PC-9 (cell line): ENCODE measurements around the gene TAF1A. TPM values are rescaled to one million over a fixed set of nuclear protein-coding genes. Genes with fewer than 3 reads are reported as not detected.

Experiments used
- BruUV-seq: library from RNA; stranded (reverse); fragments of 400-500 nt; replicated peaks from 2 replicates; lab custom pipeline; 2021; lab: Mats Ljungman, UMichigan
- CTCF ChIA-PET: fragments of 300-600 bp; sonication (Branson Sonifier 250); formaldehyde crosslinking; loops from one replicate; lab custom pipeline; 2022; ENCODE audit warnings: antibody characterized with exemption; lab: Charles Lee
- POLR2A ChIA-PET: fragments of 300-600 bp; sonication (Branson Sonifier 250); formaldehyde crosslinking; loops from one replicate; lab custom pipeline; 2022; ENCODE audit warnings: antibody characterized with exemption; ENCODE audit not compliant: unreplicated experiment; lab: Charles Lee
- DNase-seq, 2 experiments: peaks; one replicate each; pipeline versions ENCODE4 v3.0.0 to v3.0.0-alpha.2; 2015 to 2022; ENCODE audit warnings: mixed read lengths in 1 of 2
- H2AFZ ChIP-seq: fragments of 200-600 bp; sonication (generic); 2 replicates; pipeline ENCODE4 v1.8.1; 2017; ENCODE audit warnings: antibody characterized with exemption
- H3F3A ChIP-seq: fragments of 200-600 bp; sonication (generic); 2 replicates; pipeline ENCODE4 v1.8.1; 2017; ENCODE audit warnings: antibody characterized with exemption, mild to moderate bottlenecking, low read depth; ENCODE audit not compliant: insufficient read depth
- H3K27ac ChIP-seq: fragments of 200-600 bp; sonication (generic); 2 replicates; pipeline ENCODE4 v1.6.1; 2016; ENCODE audit warnings: mixed run types
- H3K27me3 ChIP-seq: fragments of 200-600 bp; sonication (generic); 2 replicates; pipeline ENCODE4 v1.6.1; 2016; ENCODE audit warnings: low read depth, mixed run types; ENCODE audit not compliant: insufficient read depth
- H3K36me3 ChIP-seq: fragments of 200-600 bp; sonication (generic); 2 replicates; pipeline ENCODE4 v1.6.1; 2016; ENCODE audit warnings: low read depth, mixed run types
- H3K4me1 ChIP-seq: fragments of 200-600 bp; sonication (generic); replicated peaks from 2 replicates; pipeline ENCODE4 v1.6.1; 2016; ENCODE audit warnings: mixed run types; ENCODE audit not compliant: insufficient read depth
- H3K4me2 ChIP-seq: fragments of 200-600 bp; sonication (generic); 2 replicates; pipeline ENCODE4 v1.6.1; 2017; ENCODE audit warnings: mixed run types
- H3K4me3 ChIP-seq: fragments of 200-600 bp; sonication (generic); 2 replicates; pipeline ENCODE4 v1.6.1; 2016; ENCODE audit warnings: mixed run types
- H3K79me2 ChIP-seq: fragments of 200-600 bp; sonication (generic); 2 replicates; pipeline ENCODE4 v1.6.1; 2017; ENCODE audit warnings: low read depth, mixed run types
- H3K9me2 ChIP-seq: fragments of 200-600 bp; sonication (generic); 2 replicates; pipeline ENCODE4 v1.8.1; 2017; ENCODE audit warnings: mild to moderate bottlenecking; ENCODE audit not compliant: insufficient read depth
- H3K9me3 ChIP-seq: fragments of 200-600 bp; sonication (generic); 2 replicates; pipeline ENCODE4 v1.8.1; 2016; ENCODE audit warnings: low read depth; ENCODE audit not compliant: insufficient read depth
- H4K20me1 ChIP-seq: fragments of 200-600 bp; sonication (generic); 2 replicates; pipeline ENCODE4 v1.8.1; 2017; ENCODE audit not compliant: insufficient read depth
- EZH2 ChIP-seq: fragments of 200-600 bp; sonication (generic); IDR thresholded peaks from 2 replicates; pipeline ENCODE4 v1.8.0; 2017; ENCODE audit warnings: antibody characterized with exemption, low read depth
- intact Hi-C: fragments of 100-400 bp; cut with micrococcal nuclease; formaldehyde crosslinking; loops from one replicate; pipeline ENCODE4 v1.10.0; 2022; ENCODE audit not compliant: unreplicated experiment
- total RNA-seq: library from RNA; stranded (reverse); gene quantifications from 2 replicates; pipeline ENCODE4 v1.2.3, GENCODE V29; 2021
- TF ChIP-seq, protein P1 (sequence below): fragments of 200-600 bp; sonication (generic); conservative IDR thresholded peaks from 2 replicates; pipeline ENCODE4 v1.6.1; 2017; ENCODE audit warnings: mixed run types, antibody characterized with exemption, mild to moderate bottlenecking, moderate library complexity

The TAF1A gene
- total RNA-seq, 1 experiment from 2014 or later = 18.4 TPM

- TSS peak; percentile 90 for BruUV-seq
- H3K4me2 ChIP-seq = peak overlapping the region; percentile 67
- H3K27ac ChIP-seq = peak overlapping the region; percentile 70
- no peak for DNase-seq
- peaks cover 26% of the 10 kb centered on the region for H3K4me1 ChIP-seq
- no peaks in the 10 kb centered on the region for H3K9me3 ChIP-seq
- no peak for TF ChIP-seq EZH2
- TF ChIP-seq, protein P1, sequence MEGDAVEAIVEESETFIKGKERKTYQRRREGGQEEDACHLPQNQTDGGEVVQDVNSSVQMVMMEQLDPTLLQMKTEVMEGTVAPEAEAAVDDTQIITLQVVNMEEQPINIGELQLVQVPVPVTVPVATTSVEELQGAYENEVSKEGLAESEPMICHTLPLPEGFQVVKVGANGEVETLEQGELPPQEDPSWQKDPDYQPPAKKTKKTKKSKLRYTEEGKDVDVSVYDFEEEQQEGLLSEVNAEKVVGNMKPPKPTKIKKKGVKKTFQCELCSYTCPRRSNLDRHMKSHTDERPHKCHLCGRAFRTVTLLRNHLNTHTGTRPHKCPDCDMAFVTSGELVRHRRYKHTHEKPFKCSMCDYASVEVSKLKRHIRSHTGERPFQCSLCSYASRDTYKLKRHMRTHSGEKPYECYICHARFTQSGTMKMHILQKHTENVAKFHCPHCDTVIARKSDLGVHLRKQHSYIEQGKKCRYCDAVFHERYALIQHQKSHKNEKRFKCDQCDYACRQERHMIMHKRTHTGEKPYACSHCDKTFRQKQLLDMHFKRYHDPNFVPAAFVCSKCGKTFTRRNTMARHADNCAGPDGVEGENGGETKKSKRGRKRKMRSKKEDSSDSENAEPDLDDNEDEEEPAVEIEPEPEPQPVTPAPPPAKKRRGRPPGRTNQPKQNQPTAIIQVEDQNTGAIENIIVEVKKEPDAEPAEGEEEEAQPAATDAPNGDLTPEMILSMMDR = peak; percentile 20; the same call in 1 of the 2 replicates
- intact Hi-C loops = no loop called here
- no peaks in the 10 kb centered on the region for H4K20me1 ChIP-seq
- ChIA-PET CTCF (interaction anchor here (1.1 kb wide), 1 partner anchor 82 kb away, joined by 3 read pairs; no protein-coding TSS in a partner anchor), POLR2A (interaction anchor here (0.5 to 0.6 kb wide), 2 partner anchors 97 to 366 kb away, joined by 4 to 5 read pairs; no protein-coding TSS in a partner anchor)
- H3K9me2 ChIP-seq = no peaks in the 10 kb centered on the region
- H3K79me2 ChIP-seq = no peaks in the 10 kb centered on the region
- peaks cover 15% of the 10 kb centered on the region; the same call in 1 of the 2 replicates for H3F3A ChIP-seq
- no peak overlapping the region; the same call in 1 of the 2 replicates for H3K4me3 ChIP-seq
- no peaks in the 10 kb centered on the region for H3K27me3 ChIP-seq
- H3K36me3 ChIP-seq = no peaks in the 10 kb centered on the region
- 0 out of 2 replicates have a peak overlapping the region, but pooled peaks have one; percentile 6 for H2AFZ ChIP-seq
Observed at GRCh38 chr1:222547260-222547614, 42.5 kb downstream of the TAF1A start.

GRCh38 chr1:222546548-222547259 lies 43.0 kb downstream of the TAF1A start:
- peak overlapping the region; percentile 67 for H3K4me2 ChIP-seq

GRCh38 chr1:222546091-222546490 lies 43.6 kb downstream of the TAF1A start:
- no peak for DNase-seq
- no peaks in the 10 kb centered on the region for H3K9me3 ChIP-seq
- CTCF ChIA-PET = no interaction called here
- H3K79me2 ChIP-seq = no peaks in the 10 kb centered on the region
- peak overlapping the region; percentile 70 for H3K27ac ChIP-seq
- peaks cover 15% of the 10 kb centered on the region; the same call in 1 of the 2 replicates for H3F3A ChIP-seq
- H3K4me2 ChIP-seq = peak overlapping the region; percentile 67
- H2AFZ ChIP-seq = no peak overlapping the region; the same call in 1 of the 2 replicates
- H3K36me3 ChIP-seq = no peaks in the 10 kb centered on the region
- no peaks in the 10 kb centered on the region for H3K27me3 ChIP-seq
- no peak for TF ChIP-seq EZH2
- TF ChIP-seq, protein P1 = no peak
- POLR2A ChIA-PET = no interaction called here
- peak overlapping the region; percentile 18; the same call in 1 of the 2 replicates for H3K4me3 ChIP-seq
- BruUV-seq = no TSS peak
- intact Hi-C loops = no loop called here
- peaks cover 26% of the 10 kb centered on the region for H3K4me1 ChIP-seq
- H4K20me1 ChIP-seq = no peaks in the 10 kb centered on the region
- H3K9me2 ChIP-seq = no peaks in the 10 kb centered on the region

More at GRCh38 chr1:222546548-222547259, 43.0 kb downstream of the TAF1A start:
- Histone ChIP-seq H2AFZ (peak overlapping the region; percentile 6; the same call in 1 of the 2 replicates), H3K4me3 (peak overlapping the region; percentile 18; the same call in 1 of the 2 replicates), H3F3A (peaks cover 15% of the 10 kb centered on the region; the same call in 1 of the 2 replicates), H3K4me1 (peaks cover 26% of the 10 kb centered on the region), H3K79me2 (no peaks in the 10 kb centered on the region), H3K27ac (peak overlapping the region; percentile 70), H3K9me2 (no peaks in the 10 kb centered on the region), H3K9me3 (no peaks in the 10 kb centered on the region), H3K36me3 (no peaks in the 10 kb centered on the region), H4K20me1 (no peaks in the 10 kb centered on the region), H3K27me3 (no peaks in the 10 kb centered on the region)
- no TSS peak for BruUV-seq
- TF ChIP-seq EZH2 = no peak
- TF ChIP-seq, protein P1 = no peak
- DNase-seq = peak; percentile 68 to 90
- intact Hi-C loops = no loop called here
- CTCF ChIA-PET = interaction anchor here (1.1 kb wide), 1 partner anchor 81 kb away, joined by 3 read pairs; no protein-coding TSS in a partner anchor
- POLR2A ChIA-PET = no interaction called here
